Activated naive CD4-positive, alpha-beta T cell treated with anti-CD3 and anti-CD28 coated beads for 36 hours (primary cell): ENCODE measurements around the gene GPBAR1. TPM values are rescaled to one million over a fixed set of nuclear protein-coding genes. Genes with fewer than 3 reads are reported as not detected.

Experiments used
- CTCF ChIA-PET: fragments of 350-600 bp; sonication (Branson Sonifier 250); formaldehyde crosslinking; loops from one replicate; lab custom pipeline; 2021; ENCODE audit warnings: antibody characterized with exemption; lab: Charles Lee
- DNase-seq: peaks from one replicate; pipeline ENCODE4 v3.0.0-alpha.2; 2020
- H3K27ac Mint-ChIP-seq: one replicate; pipeline ENCODE4 v1.8.0; 2021; ENCODE audit warnings: mild to moderate bottlenecking, mixed read lengths
- H3K27me3 Mint-ChIP-seq: one replicate; pipeline ENCODE4 v1.8.0; 2021; ENCODE audit warnings: low read depth, mixed read lengths
- H3K36me3 Mint-ChIP-seq: one replicate; pipeline ENCODE4 v1.8.0; 2021; ENCODE audit warnings: low read depth, mixed read lengths
- H3K4me1 Mint-ChIP-seq: one replicate; pipeline ENCODE4 v1.8.0; 2021; ENCODE audit warnings: low read depth, mixed read lengths
- H3K4me3 Mint-ChIP-seq: one replicate; pipeline ENCODE4 v1.8.0; 2021; ENCODE audit warnings: mild to moderate bottlenecking, moderate library complexity, mixed read lengths
- H3K9me3 Mint-ChIP-seq: one replicate; pipeline ENCODE4 v1.8.0; 2021; ENCODE audit warnings: mixed read lengths
- intact Hi-C: fragments of 100-400 bp; cut with micrococcal nuclease; formaldehyde crosslinking; loops from one replicate; pipeline ENCODE4 v1.15.1; 2023
- total RNA-seq, 2 experiments: library from RNA; stranded (reverse); gene quantifications; one replicate each; pipeline ENCODE4 v1.2.3, GENCODE V29; 2021

Gene GPBAR1
- total RNA-seq, 2 experiments from 2014 or later = 0.10 TPM; not detected in 1

DNA sequence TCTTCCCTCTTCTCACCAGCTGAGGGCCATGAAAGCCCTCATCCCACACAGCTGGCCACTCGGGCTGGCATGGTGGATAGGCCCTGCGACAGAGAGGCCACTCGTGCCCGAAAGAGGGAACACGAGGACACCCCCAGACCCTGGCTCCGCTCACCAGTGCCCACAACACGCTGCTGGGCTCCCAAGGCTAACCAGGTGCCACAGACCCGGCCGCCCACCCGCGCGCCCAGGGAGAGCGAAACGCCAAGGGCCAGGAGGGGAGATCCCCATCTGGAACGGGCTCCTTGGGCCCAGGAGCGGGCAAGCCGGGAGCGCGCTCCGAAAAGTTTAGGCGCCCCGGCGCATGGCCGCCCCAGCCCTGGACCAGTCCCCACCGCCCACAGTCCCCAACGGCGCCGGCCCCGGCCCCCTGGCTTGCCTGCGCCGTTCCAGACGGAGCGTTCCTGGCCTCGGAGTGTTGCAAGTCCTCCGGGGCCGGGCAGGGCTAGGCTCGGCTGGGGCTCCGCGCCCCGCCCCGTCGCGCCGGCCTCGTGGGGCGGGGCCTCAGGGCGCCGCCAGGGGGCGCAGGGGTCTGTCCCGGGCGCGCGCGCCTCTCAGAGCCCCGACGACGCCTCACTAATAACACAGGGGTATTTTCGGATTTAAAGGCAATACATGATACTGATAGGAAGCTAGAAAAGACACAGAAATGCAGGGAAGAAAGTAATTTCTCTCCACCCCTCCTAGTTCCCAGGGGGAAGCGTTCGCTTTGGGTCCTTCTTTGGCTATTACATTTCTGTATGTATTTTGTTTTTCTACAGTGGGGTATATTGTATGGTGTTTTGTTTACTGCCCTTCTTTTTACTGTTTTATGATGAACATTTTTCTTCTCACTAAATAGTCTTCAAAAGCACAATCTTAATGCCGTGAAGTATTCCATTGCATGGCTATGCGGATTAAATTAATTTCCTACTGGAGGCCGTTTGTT lies 31.5 kb downstream of the GPBAR1 start, which contains the start of gene TMBIM1:
TMBIM1 (minus strand) TSS at position 456 of the 967 bp plus-strand sequence. CDS start 10,362 bp downstream, outside the sequence.
- Mint-ChIP-seq H3K36me3 (peaks cover 1% of the 10 kb centered on the region), H3K9me3 (no peaks in the 10 kb centered on the region), H3K27ac (peak within 1 kb of the TSS; percentile 94), H3K27me3 (no peaks in the 10 kb centered on the region), H3K4me1 (peaks cover 46% of the 10 kb centered on the region), H3K4me3 (peak within 1 kb of the TSS; percentile 78)
- CTCF ChIA-PET = interaction anchor here (0.6 to 12.5 kb wide), 10 partner anchors 9 to 105 kb away, joined by 3 to 214 read pairs (median 8); partner anchors contain the start of genes AAMP, CATIP and PNKD
- intact Hi-C loops = loop anchor here (1.0 to 5.0 kb wide), 4 partner anchors 75 to 366 kb away; partner anchors contain the start of genes BCS1L and ZNF142
- DNase-seq = peak; percentile 75

DNA sequence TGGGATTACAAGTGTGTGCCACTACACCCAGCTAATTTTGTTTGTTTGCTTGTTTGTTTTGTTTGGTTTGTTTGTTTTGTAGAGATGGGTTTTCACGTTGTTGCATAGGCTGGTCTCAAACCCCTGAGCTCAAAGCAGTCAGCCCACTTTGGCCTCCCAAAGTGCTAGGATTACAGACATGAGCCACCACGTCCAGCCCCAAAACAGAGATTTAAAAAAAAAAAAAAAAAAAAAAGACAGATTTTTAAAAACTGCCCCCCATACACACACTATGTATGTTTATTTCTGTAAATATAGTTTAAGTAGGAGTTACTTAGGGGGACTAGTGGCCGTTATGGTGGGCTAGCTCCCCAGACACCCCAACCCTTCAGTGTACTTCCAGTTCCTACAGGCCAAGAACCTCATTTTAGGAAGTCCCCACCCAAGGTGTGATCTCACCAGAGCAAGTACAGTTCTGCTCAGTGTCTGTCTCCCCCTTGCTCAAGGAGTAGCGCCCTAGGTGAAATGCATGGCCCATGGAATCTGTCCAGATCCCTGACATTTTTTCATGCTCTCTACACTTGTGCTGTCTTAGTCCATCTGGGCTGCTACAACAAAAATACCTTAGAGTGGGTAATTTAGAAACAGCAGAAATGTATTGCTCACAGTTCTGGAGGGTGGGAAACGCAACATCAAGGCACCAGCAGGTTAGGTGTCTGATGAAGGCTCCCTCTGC lies 33.1 kb downstream of the GPBAR1 start:
- no peaks in the 10 kb centered on the region for H3K27me3 Mint-ChIP-seq
- H3K4me1 Mint-ChIP-seq = peaks cover 33% of the 10 kb centered on the region
- DNase-seq = no peak
- intact Hi-C loops = loop anchor here (2.0 to 5.0 kb wide), 2 partner anchors 73 to 365 kb away; partner anchors contain the start of genes BCS1L and ZNF142
- H3K4me3 Mint-ChIP-seq = no peak overlapping the region
- H3K27ac Mint-ChIP-seq = no peak overlapping the region
- H3K36me3 Mint-ChIP-seq = no peaks in the 10 kb centered on the region
- H3K9me3 Mint-ChIP-seq = no peaks in the 10 kb centered on the region
- CTCF ChIA-PET = interaction anchor here (0.6 to 4.3 kb wide), 7 partner anchors 8 to 1075 kb away, joined by 4 to 32 read pairs (median 7); partner anchors contain the start of genes AAMP, CATIP and PNKD

DNA sequence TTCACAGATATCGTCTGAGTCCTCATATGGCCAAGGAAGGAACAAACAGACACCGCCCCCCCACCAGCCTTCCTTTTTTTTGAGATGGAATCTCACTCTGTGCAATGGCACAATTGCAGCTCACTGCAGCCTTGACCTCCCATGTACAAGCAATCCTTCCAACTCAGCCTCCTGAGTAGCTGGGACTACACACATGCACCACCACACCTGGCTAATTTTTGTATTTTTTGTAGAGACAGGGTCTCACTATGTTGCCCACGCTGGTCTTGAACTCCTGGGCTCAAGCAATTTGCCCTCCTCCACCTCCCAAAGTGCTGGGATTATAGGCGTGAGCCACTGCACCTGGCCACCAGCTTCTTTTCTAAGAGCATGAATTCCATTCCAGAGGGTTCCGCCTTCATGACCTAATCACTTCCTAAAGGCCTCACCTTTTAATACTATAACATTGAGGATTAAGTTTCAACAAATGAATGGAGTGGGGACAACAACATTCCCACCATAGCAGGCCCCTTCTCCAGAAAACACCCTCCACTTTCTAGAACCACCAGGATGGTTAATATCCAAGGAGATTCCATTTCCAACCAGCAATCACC lies 33.7 kb downstream of the GPBAR1 start:
- intact Hi-C loops = loop anchor here (5.0 kb wide), 1 partner anchor 73 kb away; no protein-coding TSS in a partner anchor
- CTCF ChIA-PET = interaction anchor here (0.6 to 4.3 kb wide), 6 partner anchors 14 to 1075 kb away, joined by 3 to 32 read pairs (median 7); partner anchors contain the start of gene CATIP
- H3K27ac Mint-ChIP-seq = no peak overlapping the region
- no peaks in the 10 kb centered on the region for H3K36me3 Mint-ChIP-seq
- DNase-seq = no peak
- no peak overlapping the region for H3K4me3 Mint-ChIP-seq
- H3K27me3 Mint-ChIP-seq = no peaks in the 10 kb centered on the region
- H3K4me1 Mint-ChIP-seq = peaks cover 28% of the 10 kb centered on the region
- H3K9me3 Mint-ChIP-seq = no peaks in the 10 kb centered on the region

DNA sequence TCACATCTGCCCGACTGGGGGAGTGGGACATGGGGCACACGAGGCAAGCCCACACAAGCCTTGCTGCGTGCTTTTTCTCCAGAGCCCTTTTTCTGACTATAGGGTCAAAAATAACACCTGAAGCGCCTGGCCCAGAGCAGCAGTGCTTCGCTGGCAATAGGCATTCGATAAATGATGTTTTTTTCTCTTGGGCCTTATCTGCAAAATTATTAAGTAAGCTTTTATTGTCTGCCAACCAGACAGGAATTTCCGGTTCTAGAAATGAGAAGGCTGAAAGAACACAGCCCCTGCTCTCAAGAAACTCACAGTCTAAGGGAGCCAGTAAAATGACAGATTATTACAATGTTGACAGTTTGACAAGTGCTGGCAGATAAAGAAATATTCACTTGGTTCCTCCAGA lies 34.2 kb downstream of the GPBAR1 start:
- DNase-seq = no peak
- Mint-ChIP-seq H3K4me3 (no peak overlapping the region), H3K27me3 (no peaks in the 10 kb centered on the region), H3K27ac (no peak overlapping the region), H3K4me1 (peaks cover 23% of the 10 kb centered on the region), H3K9me3 (no peaks in the 10 kb centered on the region), H3K36me3 (no peaks in the 10 kb centered on the region)
- CTCF ChIA-PET = interaction anchor here (0.7 to 4.3 kb wide), 5 partner anchors 14 to 86 kb away, joined by 3 to 32 read pairs (median 7); partner anchors contain the start of gene CATIP
- intact Hi-C loops = no loop called here

DNA sequence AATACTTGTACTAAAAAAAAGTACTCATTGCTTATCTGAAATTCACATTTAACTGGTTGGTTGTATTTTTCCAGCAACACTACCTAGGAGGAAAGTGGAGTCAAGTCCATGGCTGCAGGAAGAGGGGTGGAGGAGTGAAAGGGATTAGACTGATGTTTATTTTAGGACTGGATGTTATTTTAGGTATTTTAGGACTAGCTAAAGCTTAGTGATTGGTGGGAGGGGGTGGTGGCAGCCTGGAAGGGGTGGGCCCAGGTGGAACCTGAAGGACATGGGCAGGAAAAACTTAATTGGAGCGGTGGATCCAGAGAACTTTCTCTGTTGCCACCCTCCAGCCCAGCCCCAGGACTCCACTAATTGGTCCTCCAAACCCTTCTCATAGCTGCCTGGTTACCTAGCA lies 35.4 kb downstream of the GPBAR1 start:
- Mint-ChIP-seq H3K36me3 (no peaks in the 10 kb centered on the region), H3K27ac (no peak overlapping the region), H3K4me3 (no peak overlapping the region), H3K9me3 (no peaks in the 10 kb centered on the region), H3K27me3 (no peaks in the 10 kb centered on the region), H3K4me1 (peaks cover 14% of the 10 kb centered on the region)
- CTCF ChIA-PET = interaction anchor here (0.6 to 4.3 kb wide), 5 partner anchors 11 to 100 kb away, joined by 3 to 32 read pairs (median 5); partner anchors contain the start of gene CATIP
- intact Hi-C loops = no loop called here
- DNase-seq = no peak

DNA sequence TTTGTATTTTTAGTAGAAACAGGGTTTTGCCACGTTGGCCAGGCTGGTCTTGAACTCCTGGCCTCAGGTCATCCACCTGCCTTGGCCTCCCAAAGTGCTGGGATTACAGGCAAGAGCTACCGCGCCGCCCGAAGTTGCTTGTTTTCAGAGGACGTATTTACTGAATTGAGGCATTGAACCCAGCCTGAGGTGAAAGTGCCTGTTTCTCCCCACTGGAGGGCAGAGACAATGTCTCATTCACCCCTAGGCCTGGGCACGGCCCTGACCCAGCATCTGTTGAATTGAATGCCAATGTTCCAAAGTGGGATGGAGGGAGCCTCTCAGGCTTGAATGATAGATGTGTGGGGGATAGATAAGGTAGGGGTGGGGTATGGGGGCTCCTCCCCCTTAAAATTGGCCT lies 36.0 kb downstream of the GPBAR1 start:
- Mint-ChIP-seq H3K9me3 (no peaks in the 10 kb centered on the region), H3K36me3 (no peaks in the 10 kb centered on the region), H3K27me3 (no peaks in the 10 kb centered on the region), H3K27ac (no peak overlapping the region), H3K4me1 (peaks cover 18% of the 10 kb centered on the region), H3K4me3 (no peak overlapping the region)
- no peak for DNase-seq
- CTCF ChIA-PET = interaction anchor here (1.3 to 4.3 kb wide), 2 partner anchors 61 to 99 kb away, joined by 3 to 32 read pairs; partner anchors contain the start of gene CATIP
- intact Hi-C loops = no loop called here

DNA sequence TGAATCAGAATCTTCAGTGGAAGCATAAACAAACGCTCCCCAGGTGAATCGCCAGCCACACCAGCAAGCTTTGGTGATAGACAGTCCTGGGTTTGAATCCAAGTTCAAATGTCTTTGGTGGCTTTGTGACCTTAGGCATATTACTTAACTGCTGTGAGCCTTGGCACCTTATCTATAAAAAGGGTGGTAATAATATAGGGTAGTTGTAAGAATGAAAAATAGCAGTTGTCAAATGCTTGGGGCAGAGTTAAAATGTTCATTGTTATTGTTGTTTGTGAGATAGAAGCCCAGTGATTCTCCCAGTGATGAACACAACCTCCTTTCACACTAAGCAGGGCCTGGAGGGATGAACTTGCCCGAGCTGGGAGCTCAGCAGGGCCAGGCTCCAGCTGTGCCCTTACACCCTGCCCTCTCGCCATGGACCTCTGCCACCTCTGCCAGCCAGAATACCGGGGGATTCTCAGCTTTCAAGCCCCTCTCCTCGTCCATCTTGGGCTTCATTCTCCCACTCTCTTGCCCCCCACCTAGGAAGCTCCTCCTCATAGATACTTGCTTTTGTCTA lies 37.6 kb downstream of the GPBAR1 start:
- peaks cover 9% of the 10 kb centered on the region for H3K4me1 Mint-ChIP-seq
- no peaks in the 10 kb centered on the region for H3K36me3 Mint-ChIP-seq
- intact Hi-C loops = no loop called here
- no peak overlapping the region for H3K27ac Mint-ChIP-seq
- no peaks in the 10 kb centered on the region for H3K9me3 Mint-ChIP-seq
- H3K4me3 Mint-ChIP-seq = no peak overlapping the region
- no peaks in the 10 kb centered on the region for H3K27me3 Mint-ChIP-seq
- CTCF ChIA-PET = interaction anchor here (0.7 to 2.5 kb wide), 4 partner anchors 14 to 58 kb away, joined by 3 to 16 read pairs (median 3); partner anchors contain the start of gene CATIP
- DNase-seq = no peak

DNA sequence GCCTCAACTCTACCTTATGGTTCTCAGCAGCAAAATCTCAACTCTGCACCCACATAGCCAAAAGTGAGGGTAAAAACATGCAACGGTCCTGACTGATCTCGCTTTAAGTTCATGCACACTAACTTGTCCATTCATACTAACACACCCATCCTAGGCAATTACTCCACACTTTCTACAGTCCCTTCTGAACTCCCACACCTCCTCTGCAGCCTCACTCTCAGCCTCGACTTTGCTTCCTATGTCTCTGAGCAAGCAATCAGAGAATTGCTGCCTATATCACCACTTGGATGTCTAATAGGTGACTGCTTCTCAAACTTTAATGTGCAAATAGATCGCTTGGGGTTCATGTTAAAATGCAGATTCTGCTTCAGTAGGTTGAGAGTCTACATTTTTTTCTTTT lies 39.3 kb downstream of the GPBAR1 start:
- peaks cover 5% of the 10 kb centered on the region for H3K4me1 Mint-ChIP-seq

DNA sequence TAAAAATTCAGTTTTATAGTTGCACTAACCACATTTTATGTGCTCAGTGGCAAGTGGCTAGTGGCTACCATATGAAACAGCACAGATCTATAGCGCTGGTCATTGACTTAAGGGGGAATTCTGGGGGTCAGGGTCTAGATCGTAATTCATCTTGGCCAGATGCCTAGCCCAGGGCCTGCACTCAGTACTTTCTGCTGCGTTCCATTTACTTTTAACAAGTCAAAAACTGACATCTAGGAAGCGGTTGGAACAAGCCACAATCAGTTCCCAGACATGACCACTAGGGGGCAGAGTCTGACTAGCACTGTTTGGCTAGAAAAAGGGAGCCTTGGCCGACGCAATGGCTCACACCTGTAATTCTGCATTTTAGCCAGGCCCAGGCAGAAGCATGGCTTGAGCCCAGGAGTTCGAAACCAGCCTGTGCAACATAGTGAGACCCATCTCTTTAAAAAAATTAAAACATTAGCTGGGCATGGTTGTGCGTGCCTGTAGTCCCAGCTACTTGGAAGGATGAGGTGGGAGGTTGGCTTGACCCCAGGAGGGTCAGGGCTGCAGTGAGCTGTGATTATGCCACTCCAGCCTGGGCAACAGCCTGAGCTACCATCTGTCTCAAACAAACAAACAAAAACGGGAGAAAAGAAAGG lies 40.5 kb downstream of the GPBAR1 start:
- H3K4me1 Mint-ChIP-seq = peaks cover 5% of the 10 kb centered on the region
- H3K27ac Mint-ChIP-seq = no peak overlapping the region
- CTCF ChIA-PET = interaction anchor here (0.7 to 3.9 kb wide), 24 partner anchors 8 to 546 kb away, joined by 3 to 62 read pairs (median 4); partner anchors contain the start of genes CATIP and TMBIM1
- H3K4me3 Mint-ChIP-seq = no peak overlapping the region
- no peaks in the 10 kb centered on the region for H3K27me3 Mint-ChIP-seq
- H3K36me3 Mint-ChIP-seq = no peaks in the 10 kb centered on the region
- H3K9me3 Mint-ChIP-seq = no peaks in the 10 kb centered on the region
- DNase-seq = peak; percentile 97
- intact Hi-C loops = loop anchor here (1.0 kb wide), 6 partner anchors 29 to 546 kb away; partner anchors contain the start of gene CATIP

More for the DNA sequence above, 39.3 kb downstream of the GPBAR1 start:
- CTCF ChIA-PET = interaction anchor here (0.7 to 2.5 kb wide), 4 partner anchors 10 to 62 kb away, joined by 3 to 16 read pairs (median 4); partner anchors contain the start of gene CATIP
- H3K9me3 Mint-ChIP-seq = no peaks in the 10 kb centered on the region
- no peaks in the 10 kb centered on the region for H3K27me3 Mint-ChIP-seq
- intact Hi-C loops = no loop called here
- no peak overlapping the region for H3K27ac Mint-ChIP-seq
- H3K4me3 Mint-ChIP-seq = no peak overlapping the region
- no peak for DNase-seq
- no peaks in the 10 kb centered on the region for H3K36me3 Mint-ChIP-seq

DNA sequence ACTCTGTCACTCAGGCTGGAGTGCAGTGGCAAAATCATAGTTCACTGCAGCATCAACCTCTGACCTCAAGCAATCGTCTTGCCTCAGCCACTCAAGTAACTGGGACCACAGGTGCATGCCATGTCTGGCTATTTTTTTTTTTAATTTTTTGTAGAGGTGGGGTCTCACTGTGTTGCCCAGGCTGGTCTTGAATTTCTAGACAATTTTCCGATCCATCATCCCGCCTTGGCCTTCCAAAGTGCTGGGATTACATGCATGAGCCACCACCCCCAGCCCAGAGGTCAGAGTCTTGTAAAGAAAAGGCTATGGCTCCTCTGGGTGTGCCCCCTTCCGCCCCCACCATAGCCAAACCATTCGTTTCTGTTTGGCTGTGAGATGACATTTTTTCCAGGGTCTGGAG lies 44.6 kb downstream of the GPBAR1 start:
- H3K27ac Mint-ChIP-seq = no peak overlapping the region
- no peaks in the 10 kb centered on the region for H3K27me3 Mint-ChIP-seq
- peaks cover 9% of the 10 kb centered on the region for H3K4me1 Mint-ChIP-seq

More for the DNA sequence above, 44.6 kb downstream of the GPBAR1 start:
- no peak for DNase-seq
- intact Hi-C loops = no loop called here
- CTCF ChIA-PET = interaction anchor here (0.7 kb wide), 1 partner anchor 51 kb away, joined by 4 read pairs; the partner anchor contains the start of gene CATIP
- no peaks in the 10 kb centered on the region for H3K9me3 Mint-ChIP-seq
- no peaks in the 10 kb centered on the region for H3K36me3 Mint-ChIP-seq
- H3K4me3 Mint-ChIP-seq = no peak overlapping the region
